ENCODE measurements around the gene UBC.

- TF ChIP-seq, protein P1, sequence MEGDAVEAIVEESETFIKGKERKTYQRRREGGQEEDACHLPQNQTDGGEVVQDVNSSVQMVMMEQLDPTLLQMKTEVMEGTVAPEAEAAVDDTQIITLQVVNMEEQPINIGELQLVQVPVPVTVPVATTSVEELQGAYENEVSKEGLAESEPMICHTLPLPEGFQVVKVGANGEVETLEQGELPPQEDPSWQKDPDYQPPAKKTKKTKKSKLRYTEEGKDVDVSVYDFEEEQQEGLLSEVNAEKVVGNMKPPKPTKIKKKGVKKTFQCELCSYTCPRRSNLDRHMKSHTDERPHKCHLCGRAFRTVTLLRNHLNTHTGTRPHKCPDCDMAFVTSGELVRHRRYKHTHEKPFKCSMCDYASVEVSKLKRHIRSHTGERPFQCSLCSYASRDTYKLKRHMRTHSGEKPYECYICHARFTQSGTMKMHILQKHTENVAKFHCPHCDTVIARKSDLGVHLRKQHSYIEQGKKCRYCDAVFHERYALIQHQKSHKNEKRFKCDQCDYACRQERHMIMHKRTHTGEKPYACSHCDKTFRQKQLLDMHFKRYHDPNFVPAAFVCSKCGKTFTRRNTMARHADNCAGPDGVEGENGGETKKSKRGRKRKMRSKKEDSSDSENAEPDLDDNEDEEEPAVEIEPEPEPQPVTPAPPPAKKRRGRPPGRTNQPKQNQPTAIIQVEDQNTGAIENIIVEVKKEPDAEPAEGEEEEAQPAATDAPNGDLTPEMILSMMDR (conservative IDR thresholded peaks at IDR 0.05) = no peak
- no peak for TF ChIP-seq EZH2 (IDR thresholded peaks at IDR 0.05; ENCODE audit: low read depth)
Observed at GRCh38 chr12:124884587-124885438, 29.6 kb downstream of the UBC start.
